ENCODE measurements around the gene EFHD2.
"Not testable (repeated sequence)": the region's sequence is repeated elsewhere in the genome, so short reads cannot be mapped to it uniquely, and the experiment has no call there.

GRCh38 chr1:15434739-15435138, 25.1 kb downstream of the EFHD2 start:
- TF ChIP-seq ZNF274 (IDR thresholded peaks at IDR 0.05; ENCODE audit: low read depth, low read length); SUZ12 (IDR thresholded peaks at IDR 0.05; ENCODE audit: extremely low read depth, insufficient read depth, insufficient read length): not testable (repeated sequence)

Measured in NT2/D1 (cell line).